GM18873 (cell line): ENCODE measurements around the gene DDX27.
"Not testable (repeated sequence)": the region's sequence is repeated elsewhere in the genome, so short reads cannot be mapped to it uniquely, and the experiment has no call there.

Source experiments
- ATAC-seq: cut with Tn5 transposase; IDR thresholded peaks from one replicate; pipeline ENCODE4 v1.9.1; 2021; ENCODE audit warnings: mild to moderate bottlenecking, moderate library complexity, moderate number of reproducible peaks; ENCODE audit not compliant: unreplicated experiment, low FRiP score

DDX27 gene

GRCh38 chr20:49199729-49200293 is 19.4 kb upstream of the DDX27 start:
- ATAC-seq, result no peak

- ATAC-seq, result no peak
Measured at GRCh38 chr20:49203011-49203410, 16.2 kb upstream of the DDX27 start.

- no peak for ATAC-seq
Measured at GRCh38 chr20:49203746-49204145, 15.5 kb upstream of the DDX27 start.

- ATAC-seq, result no peak
Measured at GRCh38 chr20:49207076-49207475, 12.1 kb upstream of the DDX27 start.

- ATAC-seq, result no peak
Measured at GRCh38 chr20:49210101-49210756, 9.0 kb upstream of the DDX27 start.

GRCh38 chr20:49210757-49211110 is 8.5 kb upstream of the DDX27 start:
- no peak for ATAC-seq

GRCh38 chr20:49214571-49214970 is 4.6 kb upstream of the DDX27 start:
- ATAC-seq, result no peak

GRCh38 chr20:49215232-49215631 is 4.0 kb upstream of the DDX27 start:
- no peak for ATAC-seq

- ATAC-seq, result no peak
Measured at GRCh38 chr20:49216991-49217578, 2.1 kb upstream of the DDX27 start.

GRCh38 chr20:49218739-49219090 is 501 bp upstream of the DDX27 start:
- not testable (repeated sequence) for ATAC-seq

GRCh38 chr20:49219924-49220831 is 962 bp downstream of the DDX27 start:
- ATAC-seq, result no peak

- ATAC-seq, result no peak
Measured at GRCh38 chr20:49225896-49226295, 6.7 kb downstream of the DDX27 start.

GRCh38 chr20:49228676-49229075 is 9.5 kb downstream of the DDX27 start:
- ATAC-seq, result no peak

- ATAC-seq, result no peak
Measured at GRCh38 chr20:49229381-49229780, 10.2 kb downstream of the DDX27 start.

- ATAC-seq, result no peak
Measured at GRCh38 chr20:49230021-49230420, 10.8 kb downstream of the DDX27 start.

GRCh38 chr20:49230561-49231133 is 11.4 kb downstream of the DDX27 start:
- no peak for ATAC-seq

- no peak for ATAC-seq
Measured at GRCh38 chr20:49231471-49231870, 12.3 kb downstream of the DDX27 start.

- no peak for ATAC-seq
Measured at GRCh38 chr20:49233226-49233625, 14.0 kb downstream of the DDX27 start.

GRCh38 chr20:49234831-49235230 is 15.6 kb downstream of the DDX27 start:
- ATAC-seq, result no peak

GRCh38 chr20:49236301-49236700 is 17.1 kb downstream of the DDX27 start:
- no peak for ATAC-seq

GRCh38 chr20:49237531-49237930 is 18.3 kb downstream of the DDX27 start:
- no peak for ATAC-seq
